NCI-H2196 (cell line): ENCODE data around the gene KRTAP29-1.
"Not testable (repeated sequence)": the region's sequence is repeated elsewhere in the genome, so short reads cannot be mapped to it uniquely, and the experiment has no call there.

Source experiments
- DNase-seq: peaks from one replicate; lab custom pipeline; 2025; ENCODE audit not compliant: unreplicated experiment; lab: John Stamatoyannopoulos, UW

Gene KRTAP29-1

GRCh38 chr17:41301204-41301790, 1.4 kb downstream of the KRTAP29-1 start:
- no peak for DNase-seq

- DNase-seq = no peak
Measured at GRCh38 chr17:41298458-41299135, 4.1 kb downstream of the KRTAP29-1 start.

GRCh38 chr17:41296846-41297245, 5.8 kb downstream of the KRTAP29-1 start:
- DNase-seq = no peak

GRCh38 chr17:41294016-41294415, 8.6 kb downstream of the KRTAP29-1 start:
- no peak for DNase-seq

- DNase-seq = no peak
Measured at GRCh38 chr17:41287050-41287449, 15.6 kb downstream of the KRTAP29-1 start.

- no peak for DNase-seq
Measured at GRCh38 chr17:41284546-41284945, 18.1 kb downstream of the KRTAP29-1 start.

GRCh38 chr17:41284043-41284442, 18.6 kb downstream of the KRTAP29-1 start:
- no peak for DNase-seq

- no peak for DNase-seq
Measured at GRCh38 chr17:41278176-41278955, 24.3 kb downstream of the KRTAP29-1 start.

GRCh38 chr17:41275648-41276190, 26.9 kb downstream of the KRTAP29-1 start, which contains the start of gene KRTAP9-7:
Gene KRTAP9-7 (plus strand): TSS chr17:41275698. CDS start chr17:41275698, 0 bp downstream.
- DNase-seq = not testable (repeated sequence)

GRCh38 chr17:41271858-41272257, 30.8 kb downstream of the KRTAP29-1 start:
- DNase-seq = no peak

GRCh38 chr17:41271323-41271722, 31.3 kb downstream of the KRTAP29-1 start:
- not testable (repeated sequence) for DNase-seq

- DNase-seq = no peak
Measured at GRCh38 chr17:41267711-41268110, 34.9 kb downstream of the KRTAP29-1 start.

- DNase-seq = no peak
Measured at GRCh38 chr17:41265078-41265477, 37.6 kb downstream of the KRTAP29-1 start, which contains the start of gene KRTAP9-6. Gene KRTAP9-6 (plus strand): TSS chr17:41265378. CDS start chr17:41265378, 0 bp downstream.

GRCh38 chr17:41264599-41264998, 38.1 kb downstream of the KRTAP29-1 start:
- no peak for DNase-seq

GRCh38 chr17:41263212-41263611, 39.4 kb downstream of the KRTAP29-1 start:
- DNase-seq = no peak

GRCh38 chr17:41258406-41258805, 44.2 kb downstream of the KRTAP29-1 start:
- no peak for DNase-seq

- no peak for DNase-seq
Measured at GRCh38 chr17:41256291-41256685, 46.4 kb downstream of the KRTAP29-1 start.

- DNase-seq = not testable (repeated sequence)
Measured at GRCh38 chr17:41255381-41256290, 47.0 kb downstream of the KRTAP29-1 start, which contains the start of gene KRTAP9-9. Gene KRTAP9-9 (plus strand): TSS chr17:41255384.

- no peak for DNase-seq
Measured at GRCh38 chr17:41254861-41255260, 47.8 kb downstream of the KRTAP29-1 start.
